Activated CD4-positive, alpha-beta T cell treated with anti-CD3 and anti-CD28 coated beads for 48 hours (primary cell): ENCODE results near the gene LRRC47.
A peak's percentile ranks its signal among the peaks of the same experiment; 100 is the strongest.
"Not testable (repeated sequence)": the region's sequence is repeated elsewhere in the genome, so short reads cannot be mapped to it uniquely, and the experiment has no call there.

ENCODE experiments used
- DNase-seq: peaks from one replicate; pipeline ENCODE4 v3.0.0-alpha.2; 2020

The LRRC47 gene

GRCh38 chr1:3771108-3772026 is 24.9 kb downstream of the LRRC47 start:
- no peak for DNase-seq

- DNase-seq = no peak
These were observed 26.1 kb downstream of the LRRC47 start for GRCh38 chr1:3770047-3770765.

DNA sequence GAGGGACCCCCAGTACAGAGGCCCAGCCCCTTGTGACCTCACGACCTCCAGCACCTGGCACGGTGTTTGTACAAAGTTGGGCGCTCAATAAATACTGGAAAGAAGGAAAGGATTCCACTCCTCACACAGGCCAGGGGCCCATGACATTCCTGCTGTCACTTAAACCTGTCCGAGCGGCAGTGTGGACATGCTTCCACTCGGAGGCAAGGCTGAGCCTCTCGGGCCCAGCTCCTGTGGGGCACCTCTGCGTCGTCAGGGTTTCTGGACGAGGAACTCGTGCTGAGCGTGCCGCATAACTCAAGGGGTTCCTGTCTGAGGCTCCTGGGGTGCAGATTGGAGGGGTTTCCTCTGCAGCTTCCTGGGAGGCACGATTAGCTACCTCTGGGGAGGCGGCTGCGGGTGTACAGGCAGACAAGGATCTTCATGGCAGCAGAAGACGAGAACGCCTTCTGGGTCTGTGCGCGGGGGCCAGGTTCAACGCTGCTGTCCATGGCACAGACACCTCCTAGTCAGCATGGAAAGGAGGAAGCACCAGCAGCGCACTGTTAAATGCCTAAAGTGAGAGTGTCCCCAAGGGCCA is 27.4 kb downstream of the LRRC47 start:
- DNase-seq = no peak

DNA sequence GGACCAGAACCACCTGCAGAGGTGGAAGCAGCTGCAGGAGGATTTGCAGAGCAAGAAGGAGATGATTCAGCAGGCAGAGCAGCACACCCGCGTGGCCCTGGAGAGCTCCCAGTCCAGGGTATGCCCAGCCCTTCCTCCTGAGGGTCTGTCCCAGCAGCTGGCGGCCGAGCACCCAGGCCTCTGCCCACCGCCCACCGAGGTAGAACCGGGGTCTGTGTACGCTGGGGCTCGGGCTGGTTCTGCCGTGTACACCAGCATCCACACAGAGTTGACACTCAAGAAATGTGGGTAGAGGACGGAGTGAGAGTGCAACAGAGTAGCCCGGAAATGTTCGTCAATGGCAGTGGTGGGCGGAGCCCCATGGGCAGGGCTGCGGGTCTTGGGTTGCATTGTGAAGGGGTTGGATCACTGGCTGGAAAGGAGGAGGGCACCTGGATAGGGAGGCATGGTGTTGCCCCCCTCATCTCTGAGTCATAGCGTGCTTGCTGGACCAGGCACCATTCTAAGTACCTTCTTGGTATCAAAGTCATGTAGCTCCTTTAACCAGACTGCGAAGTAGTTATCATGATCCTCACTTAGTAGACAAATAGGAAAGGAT is 28.9 kb downstream of the LRRC47 start:
- DNase-seq = no peak

DNA sequence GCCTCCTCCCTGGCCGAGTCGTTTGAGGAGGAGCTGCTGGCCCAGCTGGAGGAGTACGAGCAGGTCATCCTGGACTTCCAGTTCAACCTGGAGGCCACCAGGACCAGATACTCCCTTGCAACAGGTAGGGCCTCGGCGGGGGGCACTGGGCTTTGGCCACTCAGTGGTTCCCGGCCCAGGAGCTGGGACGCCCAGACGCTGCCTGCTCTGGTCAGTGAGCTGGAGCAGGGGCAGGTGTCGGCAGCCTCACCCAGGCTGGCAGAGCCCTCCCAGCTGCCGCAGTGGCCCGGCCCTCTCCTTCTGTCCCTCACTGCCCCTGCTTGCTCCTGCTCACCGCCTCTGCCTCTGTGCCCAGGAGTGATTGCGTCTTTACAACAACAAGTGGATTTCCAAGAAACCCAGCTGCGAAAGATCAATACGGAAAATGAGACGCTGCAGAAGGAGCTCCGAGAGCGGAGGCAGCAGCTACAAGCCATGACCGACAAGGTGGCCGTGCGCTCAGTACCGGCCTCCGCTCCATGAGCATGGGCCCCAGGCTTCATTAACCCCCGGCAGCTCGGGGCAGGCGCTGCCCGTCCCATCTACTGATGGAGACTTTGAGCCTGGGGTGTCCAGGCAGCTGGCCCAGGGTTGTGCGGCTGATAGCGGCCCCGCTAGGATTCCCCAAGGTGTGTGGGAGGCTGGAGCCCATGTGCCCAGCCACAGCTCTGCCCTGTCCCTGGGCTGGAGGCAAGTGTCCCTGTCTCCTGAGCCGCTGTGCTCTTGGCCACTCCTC is 32.8 kb downstream of the LRRC47 start:
- no peak for DNase-seq

DNA sequence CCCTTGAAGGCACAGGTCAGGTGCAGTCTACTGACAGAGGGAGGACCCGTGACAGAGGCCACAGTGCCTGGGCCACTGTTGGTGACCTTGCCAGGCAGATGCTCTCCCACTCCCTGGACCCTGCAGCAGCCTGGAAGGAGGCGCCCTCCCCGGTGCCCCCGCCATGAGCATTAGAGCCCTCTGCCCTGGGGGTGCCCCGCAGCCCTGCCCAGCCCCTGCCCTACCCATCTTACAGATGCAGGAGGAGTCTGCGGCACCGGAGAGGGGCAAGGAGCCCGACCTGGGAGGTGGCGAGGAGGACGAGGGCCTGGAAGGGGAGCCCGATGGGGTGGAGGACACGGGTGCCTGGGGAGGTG is 33.4 kb downstream of the LRRC47 start:
- DNase-seq = no peak

GRCh38 chr1:3762151-3762872 is 34.0 kb downstream of the LRRC47 start:
- DNase-seq = no peak

- no peak for DNase-seq
These were observed 34.8 kb downstream of the LRRC47 start for GRCh38 chr1:3761296-3762010.

DNA sequence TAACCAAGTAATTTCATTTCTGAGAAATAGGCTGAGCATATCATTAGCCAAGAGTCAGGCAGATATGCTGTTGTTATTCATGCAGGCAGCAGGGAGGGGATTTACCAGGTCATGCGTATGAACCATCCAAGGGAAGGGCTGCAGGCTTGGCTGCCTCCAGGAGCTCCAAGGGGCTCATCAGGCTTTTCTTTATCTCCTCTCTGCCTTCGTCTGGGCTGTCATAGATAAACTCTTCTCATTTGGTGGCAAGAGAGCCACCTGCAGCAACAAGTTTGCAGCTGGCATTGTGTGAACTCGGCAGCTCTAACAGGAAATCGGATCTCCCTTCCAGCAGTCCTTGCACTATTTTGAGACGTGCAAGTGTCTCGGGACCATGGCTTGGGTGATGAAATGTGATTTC is 36.5 kb downstream of the LRRC47 start:
- no peak for DNase-seq

DNA sequence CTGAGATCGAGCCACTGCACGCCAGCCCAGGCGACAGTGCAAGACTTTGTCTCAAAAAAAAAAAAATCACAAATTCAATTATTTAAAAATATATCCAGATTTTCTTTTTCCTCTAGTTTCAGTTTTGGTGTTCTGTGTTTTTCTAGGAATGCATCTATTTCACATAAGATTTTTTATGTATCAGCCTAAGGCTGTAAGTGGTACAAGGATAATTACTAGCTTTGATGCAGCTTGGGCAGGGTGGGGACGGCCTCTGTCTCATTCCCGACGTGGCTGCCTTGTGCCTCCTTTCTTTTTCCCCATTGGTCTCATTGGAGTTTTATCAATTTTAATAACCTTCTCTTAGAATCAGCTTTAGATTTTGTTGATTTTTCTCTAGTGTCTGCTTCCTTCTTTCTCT is 37.1 kb downstream of the LRRC47 start:
- DNase-seq = no peak

DNA sequence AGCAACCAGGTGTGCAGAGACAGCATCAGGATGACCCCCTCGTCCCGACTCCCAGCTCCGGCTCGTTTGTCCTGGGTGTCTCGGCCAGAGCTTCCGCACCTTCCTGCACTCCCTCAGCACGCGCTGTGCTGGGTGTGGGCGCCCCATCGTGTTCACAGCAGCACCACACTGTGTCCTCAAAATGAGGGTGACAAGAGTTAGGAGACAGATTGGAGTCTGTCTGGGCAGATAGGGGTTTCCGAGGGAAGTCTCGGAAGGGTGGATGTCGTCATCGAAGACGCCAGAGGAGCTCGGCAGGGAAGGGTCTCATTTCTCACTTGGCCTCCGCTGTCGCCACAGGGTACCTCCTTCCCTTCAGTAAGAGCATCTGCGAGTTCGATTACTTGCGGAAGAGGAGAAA is 39.9 kb downstream of the LRRC47 start:
- DNase-seq = no peak

- DNase-seq = no peak
These were observed 42.4 kb downstream of the LRRC47 start for GRCh38 chr1:3753656-3754454.

DNA sequence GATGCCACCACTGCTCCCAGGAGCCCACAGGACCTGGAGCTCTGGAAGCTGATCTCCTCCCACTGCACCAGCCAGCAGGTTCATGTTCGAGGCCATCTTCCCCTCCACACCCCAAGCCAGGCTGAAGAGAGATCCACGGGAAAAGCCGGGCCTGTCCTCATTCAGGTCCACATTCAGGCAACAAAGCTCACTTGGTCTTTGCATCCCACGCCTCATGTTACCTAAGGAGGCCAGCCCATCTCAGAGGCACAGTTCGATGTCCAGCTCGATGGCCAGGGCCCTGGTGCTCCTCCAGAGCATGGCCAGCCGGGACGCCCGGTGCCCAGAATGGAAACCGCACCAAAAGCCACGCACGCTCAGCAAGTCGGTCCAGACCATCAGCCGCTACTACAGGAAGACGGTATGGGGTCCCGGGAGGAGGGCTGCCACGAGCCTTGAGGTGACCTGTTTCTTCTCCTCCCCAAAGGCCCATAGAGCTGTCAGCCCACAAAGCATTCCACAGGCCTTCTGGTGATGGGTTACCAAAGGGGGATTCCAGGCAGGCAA is 43.8 kb downstream of the LRRC47 start, which contains the start of gene CCDC27:
Gene CCDC27 (plus strand): TSS at position 51 of the 546 bp plus-strand sequence. CDS start 32 bp downstream, at position 83.
- no peak for DNase-seq

DNA sequence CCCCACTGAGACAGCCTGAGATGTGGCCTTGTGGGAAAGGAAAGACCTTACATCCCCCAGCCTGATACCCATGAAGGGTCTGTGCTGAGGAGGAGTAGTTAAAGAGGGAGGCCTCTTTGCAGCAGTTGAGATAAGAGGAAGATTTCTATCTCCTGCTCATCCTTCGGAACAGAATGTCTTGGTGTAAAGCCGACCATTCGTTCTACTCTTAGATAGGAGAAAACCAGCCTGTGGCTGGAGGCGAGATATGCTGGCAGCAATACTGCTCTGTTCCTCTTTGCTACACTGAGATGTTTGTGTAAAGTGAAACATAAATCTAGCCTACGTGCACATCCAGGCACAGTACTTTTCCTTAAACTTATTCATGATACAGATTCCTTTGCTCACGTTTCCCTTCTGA is 45.6 kb downstream of the LRRC47 start:
- DNase-seq = no peak

GRCh38 chr1:3749512-3749911 is 46.8 kb downstream of the LRRC47 start:
- no peak for DNase-seq

DNA sequence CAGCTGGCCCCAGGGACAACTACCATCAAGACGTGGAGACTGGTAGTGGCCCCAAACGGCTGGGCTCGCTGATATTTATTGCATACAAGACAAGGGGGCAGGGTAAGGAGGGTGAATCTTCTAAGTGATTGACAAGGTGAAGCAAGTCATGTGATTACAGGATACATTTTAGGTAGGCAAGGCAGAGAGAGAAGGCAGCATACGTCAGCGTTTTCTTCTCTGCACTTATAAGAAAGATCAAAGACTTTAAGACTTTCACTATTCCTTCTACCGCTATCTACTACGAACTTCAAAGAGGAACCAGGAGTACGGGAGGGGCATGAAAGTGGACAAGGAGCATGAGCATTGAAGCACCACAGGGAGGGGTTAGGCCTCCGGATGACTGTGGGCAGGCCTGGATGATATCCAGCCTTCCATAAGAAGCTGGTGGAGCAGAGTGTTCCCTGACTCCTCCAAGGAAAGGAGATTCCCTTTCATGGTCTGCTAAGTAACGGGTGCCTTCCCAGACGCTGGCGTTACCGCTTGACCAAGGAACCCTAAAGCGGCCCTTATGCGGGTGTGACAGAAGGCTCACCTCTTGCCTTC is 47.9 kb downstream of the LRRC47 start:
- not testable (repeated sequence) for DNase-seq

- DNase-seq = no peak
These were observed 48.4 kb downstream of the LRRC47 start for GRCh38 chr1:3747903-3748302.

DNA sequence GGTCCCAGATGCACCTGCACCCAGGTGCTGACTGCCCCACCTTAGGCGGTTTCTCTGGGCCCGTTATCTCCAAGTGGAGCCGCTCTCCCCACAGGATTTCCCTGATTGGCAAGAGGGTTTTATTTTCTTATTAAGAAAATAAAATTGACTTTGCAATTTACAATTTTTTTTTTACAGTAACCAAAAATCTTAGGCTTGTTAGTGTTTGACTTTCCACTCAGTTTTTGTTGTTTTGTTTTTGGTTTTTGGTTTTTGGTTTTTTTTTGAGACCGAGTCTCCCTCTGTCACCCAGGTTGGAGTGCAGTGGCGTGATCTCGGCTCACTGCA is 48.8 kb downstream of the LRRC47 start:
- no peak for DNase-seq

DNA sequence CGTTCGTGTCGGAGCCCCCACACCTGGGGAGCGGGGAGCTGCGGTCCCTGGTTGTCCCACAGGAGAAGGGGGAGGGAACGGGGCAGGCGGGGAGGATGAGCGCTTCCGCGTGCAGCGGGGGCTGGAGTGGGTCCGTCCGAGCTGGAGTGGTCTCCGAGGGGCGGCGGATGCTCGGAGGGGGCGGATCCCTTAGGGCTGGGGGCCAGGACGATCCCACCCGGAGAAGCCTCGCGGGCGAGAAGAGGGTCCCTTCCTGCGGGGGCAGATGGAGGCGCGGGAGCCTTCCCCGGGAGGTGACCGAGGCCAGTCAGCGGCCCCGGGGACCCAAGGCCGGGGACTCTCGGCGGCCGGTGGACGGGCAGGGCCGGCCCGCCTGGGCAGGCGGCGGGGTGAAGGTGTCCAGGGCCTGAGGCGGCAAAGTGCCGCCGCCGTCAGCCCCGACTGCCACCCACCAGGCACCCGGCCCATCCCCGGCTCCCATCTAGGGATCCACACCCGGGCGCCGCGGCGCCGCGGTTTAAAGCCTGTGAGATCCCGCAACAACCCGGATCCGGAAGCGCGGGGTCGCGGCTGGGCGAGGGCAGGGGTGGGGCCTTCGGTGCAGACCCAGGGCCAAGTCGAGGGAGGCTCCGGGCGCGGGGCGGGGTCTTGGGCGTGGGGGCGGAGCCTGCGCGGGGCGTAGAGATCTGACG is 49.3 kb downstream of the LRRC47 start:
- peak; percentile 92 for DNase-seq
